HG03064 (cell line): ENCODE data around the gene AKR1C8.
"Not testable (repeated sequence)": the region's sequence is repeated elsewhere in the genome, so short reads cannot be mapped to it uniquely, and the experiment has no call there.

Experiments used
- ATAC-seq: cut with Tn5 transposase; IDR thresholded peaks from one replicate; pipeline ENCODE4 v1.9.1; 2021; ENCODE audit warnings: low read depth; ENCODE audit not compliant: unreplicated experiment

The AKR1C8 gene

GRCh38 chr10:5184987-5185775, at the start of gene AKR1C8:
Gene AKR1C8, minus strand, starts transcription at chr10:5185150. Its CDS starts 46 bp downstream, at chr10:5185104.
- ATAC-seq: no peak

- ATAC-seq: no peak
These were observed 49.3 kb upstream of the AKR1C8 start for GRCh38 chr10:5234106-5234860.

DNA sequence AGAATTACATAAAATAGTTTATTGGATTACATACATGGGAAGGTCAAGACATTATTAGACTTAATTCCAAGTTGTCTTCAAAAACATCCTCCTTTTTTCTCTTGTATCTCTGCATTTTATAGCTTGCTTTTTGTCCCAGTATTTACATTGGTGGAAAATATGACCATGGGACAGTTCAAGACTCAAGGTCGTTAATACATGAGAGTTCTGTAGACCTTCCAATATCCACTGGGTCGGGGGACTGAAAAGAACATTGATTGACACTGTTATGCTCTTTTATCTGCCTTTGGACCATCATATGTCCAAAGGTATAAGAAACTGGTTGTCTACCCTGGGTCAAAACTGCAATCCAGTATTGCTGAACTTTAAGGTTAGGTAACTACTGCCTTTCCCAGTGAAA, 48.4 kb upstream of the AKR1C8 start:
- no peak for ATAC-seq

DNA sequence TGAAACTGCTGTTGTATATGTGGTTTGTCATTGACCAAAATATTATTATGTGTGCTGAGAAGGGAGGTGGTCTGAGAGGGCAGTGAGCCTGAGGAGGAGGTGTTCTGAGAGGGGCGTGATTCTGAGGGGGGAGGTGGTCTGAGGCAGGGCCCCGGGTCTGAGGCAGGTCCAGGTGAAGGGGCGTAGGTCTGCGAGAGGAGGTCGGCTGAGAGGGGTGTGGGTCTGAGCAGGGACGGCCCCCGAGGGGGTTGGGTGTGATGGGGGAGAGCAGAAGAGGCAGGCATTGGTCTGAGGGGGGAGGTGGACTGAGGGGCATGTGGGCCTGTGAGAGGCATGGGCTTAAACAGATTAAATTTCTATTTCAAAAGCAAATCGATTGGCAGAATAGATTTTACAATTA, 44.1 kb upstream of the AKR1C8 start:
- no peak for ATAC-seq

- ATAC-seq: not testable (repeated sequence)
These were observed 38.0 kb upstream of the AKR1C8 start for GRCh38 chr10:5222942-5223341.

DNA sequence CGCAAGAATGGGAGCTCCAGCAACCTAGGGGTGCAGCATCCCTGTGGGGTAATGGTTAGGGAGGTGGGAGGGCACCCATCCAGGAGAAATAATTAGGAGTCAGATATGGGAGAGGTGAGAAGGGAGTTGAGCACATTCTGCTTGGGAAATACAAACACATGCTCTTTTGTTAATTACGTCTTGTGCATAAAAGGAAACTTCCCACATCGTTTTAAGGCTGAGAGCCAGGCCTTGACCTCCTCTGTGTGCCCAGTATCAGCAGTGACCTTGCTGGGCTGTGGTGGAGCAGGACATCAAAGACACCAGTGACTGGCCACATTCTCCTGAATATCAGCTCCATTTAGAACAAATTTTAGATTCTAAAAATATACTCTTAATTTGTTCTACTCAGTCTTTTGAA, 34.3 kb upstream of the AKR1C8 start:
- ATAC-seq: no peak

GRCh38 chr10:5216801-5217200, 31.9 kb upstream of the AKR1C8 start:
- no peak for ATAC-seq

GRCh38 chr10:5211696-5212536, 27.0 kb upstream of the AKR1C8 start:
- no peak for ATAC-seq

GRCh38 chr10:5210261-5210660, 25.3 kb upstream of the AKR1C8 start:
- not testable (repeated sequence) for ATAC-seq

GRCh38 chr10:5209776-5210175, 24.8 kb upstream of the AKR1C8 start:
- ATAC-seq: not testable (repeated sequence)

DNA sequence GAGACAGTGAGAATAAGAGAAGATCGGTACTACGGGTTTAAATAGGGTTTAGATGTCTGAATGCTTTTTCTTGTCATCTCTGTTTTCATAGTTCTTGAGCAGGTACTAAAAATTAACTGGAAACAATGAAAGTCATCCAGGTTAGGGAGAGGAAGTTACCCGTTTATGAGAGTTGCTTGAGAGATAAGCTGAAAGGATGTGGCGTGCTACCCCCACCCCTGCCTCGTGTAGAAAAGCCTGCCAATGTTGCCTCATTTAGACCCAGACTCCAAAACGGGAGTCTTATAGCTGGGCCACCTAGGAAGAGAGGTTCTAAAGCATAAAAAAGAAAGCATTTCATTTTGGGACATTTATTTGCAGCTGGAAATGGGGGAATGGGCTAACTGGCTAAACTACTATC, 21.8 kb upstream of the AKR1C8 start:
- no peak for ATAC-seq

DNA sequence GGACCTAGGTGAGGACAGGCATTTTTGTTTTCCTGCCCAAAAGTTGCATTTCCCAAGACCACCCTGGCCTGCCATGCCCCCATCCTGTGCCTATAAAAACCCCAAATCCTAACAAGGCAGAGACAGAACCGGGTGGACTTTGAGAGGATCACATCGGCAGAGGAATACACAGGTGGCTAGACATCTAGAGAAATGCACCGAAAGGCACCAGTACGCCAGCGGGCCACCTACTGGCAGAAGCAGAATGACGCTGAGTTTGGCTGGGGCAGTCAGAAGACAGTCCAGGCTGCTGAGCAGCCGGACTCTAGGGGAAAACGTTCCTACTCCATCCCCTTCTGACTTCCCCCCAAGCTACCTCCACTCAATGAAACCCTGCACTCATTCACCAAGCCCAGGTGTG, 14.4 kb upstream of the AKR1C8 start:
- ATAC-seq: no peak

DNA sequence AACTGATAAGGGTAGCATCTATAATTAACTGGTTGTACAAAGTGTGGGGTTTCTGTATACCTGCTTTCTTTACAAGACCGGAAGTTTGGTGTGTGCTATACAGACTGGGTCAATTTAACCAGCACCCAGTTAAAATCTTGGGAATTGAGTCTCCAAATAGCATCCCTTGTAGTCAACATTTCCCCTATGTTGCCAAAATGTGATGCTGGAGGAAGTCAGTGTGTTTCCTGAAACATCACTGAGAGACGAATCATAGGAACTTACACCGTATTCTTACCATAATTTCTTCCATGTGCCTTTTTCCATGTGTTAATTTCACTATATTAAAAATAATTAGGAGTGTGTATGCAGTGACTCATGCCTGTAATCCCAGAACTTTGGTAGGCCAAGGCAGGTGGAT, 13.4 kb upstream of the AKR1C8 start:
- no peak for ATAC-seq

DNA sequence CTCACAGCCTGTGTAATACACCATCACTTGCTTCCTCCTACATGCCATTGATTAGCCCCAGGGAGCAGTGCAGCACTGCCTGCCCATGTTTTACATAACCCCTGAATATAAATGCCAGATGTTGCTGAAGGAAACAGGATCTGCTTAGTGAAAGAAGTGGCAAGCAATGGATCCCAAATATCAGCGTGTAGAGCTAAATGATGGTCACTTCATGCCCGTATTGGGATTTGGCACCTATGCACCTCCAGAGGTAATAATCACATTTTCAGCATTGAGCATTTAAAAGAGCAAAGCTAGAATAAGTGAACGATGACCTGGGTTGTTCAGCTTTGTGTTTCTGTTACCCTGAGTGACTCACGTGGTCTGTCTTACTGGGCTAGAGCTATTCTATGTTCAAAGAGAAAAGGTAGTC, 11.8 kb upstream of the AKR1C8 start, which contains the start of gene AKR1C4:
TSS of gene AKR1C4 (plus strand) at position 136 of the 412 bp plus-strand sequence. CDS start at position 167, 31 bp downstream.
- ATAC-seq: no peak

- no peak for ATAC-seq
These were observed 10.9 kb upstream of the AKR1C8 start for GRCh38 chr10:5195727-5196374.

DNA sequence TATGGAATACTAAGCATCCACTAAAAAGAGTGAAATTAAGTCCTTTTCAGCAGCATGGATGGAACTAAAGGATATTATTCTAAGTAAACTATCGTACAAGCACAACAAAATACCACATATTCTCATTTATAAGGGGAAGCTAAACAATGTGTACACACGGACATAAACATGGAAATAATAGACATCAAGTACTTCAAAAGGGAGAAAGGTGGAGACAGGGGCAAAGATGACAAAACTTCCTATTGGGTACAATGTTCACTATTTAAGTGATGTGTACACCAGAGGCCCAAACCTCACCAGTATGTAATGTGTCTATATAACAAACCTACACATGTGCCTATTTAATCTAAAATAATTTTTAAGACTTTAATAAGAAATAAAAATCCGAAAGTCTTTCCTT, 9.5 kb upstream of the AKR1C8 start:
- no peak for ATAC-seq

DNA sequence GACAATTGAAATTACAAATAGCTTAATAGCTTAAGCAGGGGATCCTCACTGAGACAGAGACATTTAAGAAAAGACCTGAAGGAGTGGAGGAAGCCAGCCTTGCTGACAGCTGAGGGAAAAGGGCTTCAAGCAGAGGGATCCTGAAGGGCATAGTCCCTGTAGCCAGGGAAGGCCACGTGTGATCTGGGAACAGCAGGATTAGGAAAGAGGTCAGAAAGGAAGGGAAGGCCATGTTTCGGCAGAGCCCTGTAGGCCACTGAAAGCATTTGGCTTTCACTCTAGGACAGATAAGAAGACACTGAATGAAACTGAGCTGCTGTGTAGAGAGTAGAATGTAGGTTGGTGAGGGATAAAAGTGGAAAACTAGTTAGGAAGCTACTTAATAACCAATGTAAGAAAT, 3.4 kb upstream of the AKR1C8 start:
- ATAC-seq: no peak

DNA sequence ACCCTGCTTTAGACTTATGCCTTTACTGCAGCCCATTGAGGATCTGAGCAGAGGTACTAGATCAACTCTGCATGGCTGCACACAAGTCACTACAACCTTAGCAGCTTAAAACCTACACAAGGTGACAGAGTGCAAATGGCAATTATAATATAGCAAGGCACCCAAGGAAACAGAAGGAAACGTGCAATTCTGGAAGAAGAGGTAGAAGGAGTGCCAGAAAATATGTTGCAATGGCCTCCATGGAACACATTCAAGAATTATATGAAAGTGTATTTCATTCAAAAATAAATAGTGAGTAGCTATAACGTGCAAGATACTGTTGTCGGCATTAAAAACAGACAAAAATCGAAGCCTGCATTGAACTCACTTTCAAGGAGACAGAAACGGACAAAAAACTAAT, 2.9 kb upstream of the AKR1C8 start:
- no peak for ATAC-seq

GRCh38 chr10:5183923-5184322, 1.0 kb downstream of the AKR1C8 start:
- ATAC-seq: no peak

DNA sequence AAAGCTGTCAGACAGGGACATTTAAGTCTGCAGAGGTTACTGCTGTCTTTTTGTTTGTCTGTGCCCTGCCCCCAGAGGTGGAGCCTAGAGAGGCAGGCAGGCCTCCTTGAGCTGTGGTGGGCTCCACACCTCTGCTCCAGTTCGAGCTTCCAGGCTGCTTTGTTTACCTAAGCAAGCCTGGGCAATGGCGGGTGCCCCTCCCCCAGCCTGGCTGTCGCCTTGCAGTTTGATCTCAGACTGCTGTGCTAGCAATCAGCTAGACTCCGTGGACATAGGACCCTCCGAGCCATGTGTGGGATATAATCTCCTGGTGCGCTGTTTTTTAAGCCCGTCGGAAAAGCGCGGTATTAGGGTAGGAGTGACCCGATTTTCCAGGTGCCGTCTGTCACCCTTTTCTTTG, 4.4 kb downstream of the AKR1C8 start:
- ATAC-seq: not testable (repeated sequence)
